ENCODE measurements around the gene TRABD2A.

Gene TRABD2A

DNA sequence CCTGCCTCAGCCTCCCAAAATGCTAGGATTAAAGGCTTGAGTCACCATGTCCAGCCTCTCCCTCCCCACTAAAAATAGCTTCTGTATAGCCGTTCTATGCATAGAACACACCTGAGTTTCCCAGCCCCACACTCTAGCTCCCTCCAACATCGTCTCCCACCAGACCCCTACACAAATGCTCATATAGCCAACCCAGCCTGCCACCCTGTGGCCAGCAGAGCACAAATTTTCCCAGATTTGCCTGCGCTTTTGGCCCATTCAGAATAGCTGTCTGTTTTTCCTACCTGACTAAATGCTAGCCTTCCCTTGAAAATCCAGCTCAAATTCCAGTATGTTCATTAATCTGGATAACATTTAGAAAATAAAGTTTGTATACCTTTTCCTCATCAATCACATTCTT, 22.8 kb downstream of the TRABD2A start:
- Mint-ChIP-seq H3K27ac (peak overlapping the region; percentile 88), H3K9me3 (peaks cover 3% of the 10 kb centered on the region), H3K36me3 (ENCODE audit: low read depth) (peaks cover 44% of the 10 kb centered on the region), H3K4me1 (ENCODE audit: low read depth) (peaks cover 85% of the 10 kb centered on the region), H3K4me3 (no peak overlapping the region), H3K27me3 (ENCODE audit: low read depth) (no peaks in the 10 kb centered on the region)

DNA sequence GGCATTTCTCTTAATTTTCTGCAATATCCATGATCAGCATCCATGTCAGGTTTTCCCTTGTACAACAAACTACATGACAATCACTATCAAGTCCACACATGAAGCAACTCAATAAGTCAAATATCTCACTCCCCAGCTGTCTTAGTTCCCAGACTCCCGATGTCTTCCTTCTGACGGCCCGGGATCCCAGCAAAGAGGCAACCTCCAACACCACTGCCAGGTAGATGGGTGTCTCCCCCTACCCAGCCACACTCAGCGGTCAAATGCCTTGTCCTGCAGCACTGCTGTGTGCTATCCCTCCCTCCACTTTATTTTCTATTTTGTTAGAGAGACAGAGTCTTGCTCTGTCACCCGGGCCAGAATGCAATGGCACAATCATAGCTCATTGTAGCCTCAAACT, 23.3 kb downstream of the TRABD2A start:
- Mint-ChIP-seq H3K4me1 (ENCODE audit: low read depth) (peaks cover 83% of the 10 kb centered on the region), H3K4me3 (no peak overlapping the region), H3K27me3 (ENCODE audit: low read depth) (no peaks in the 10 kb centered on the region), H3K27ac (peak overlapping the region; percentile 88), H3K36me3 (ENCODE audit: low read depth) (peaks cover 47% of the 10 kb centered on the region), H3K9me3 (peaks cover 9% of the 10 kb centered on the region)

DNA sequence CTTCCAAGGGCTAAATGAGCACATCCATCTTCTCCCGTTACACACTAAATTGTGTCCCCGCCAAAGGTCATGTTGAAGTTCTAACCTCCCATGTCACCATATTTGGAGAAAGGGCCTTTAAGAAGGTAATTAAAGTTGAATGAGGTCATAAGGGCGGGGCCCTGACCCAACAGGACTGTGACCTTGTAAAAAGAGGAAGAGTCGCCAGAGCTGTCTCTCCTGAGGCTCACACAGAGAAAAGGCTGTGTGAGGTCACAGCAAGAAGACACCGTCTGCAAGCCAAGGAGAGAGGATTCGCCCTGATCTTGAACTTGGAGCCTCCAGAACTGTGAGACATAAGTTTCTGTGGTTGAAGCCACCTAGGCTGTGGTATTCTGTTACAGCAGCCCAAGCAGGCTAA, 24.1 kb downstream of the TRABD2A start:
- Mint-ChIP-seq H3K4me1 (ENCODE audit: low read depth) (peaks cover 81% of the 10 kb centered on the region), H3K9me3 (peaks cover 15% of the 10 kb centered on the region), H3K36me3 (ENCODE audit: low read depth) (peaks cover 50% of the 10 kb centered on the region), H3K4me3 (peak overlapping the region; percentile 66), H3K27ac (peak overlapping the region; percentile 88), H3K27me3 (ENCODE audit: low read depth) (no peaks in the 10 kb centered on the region)

DNA sequence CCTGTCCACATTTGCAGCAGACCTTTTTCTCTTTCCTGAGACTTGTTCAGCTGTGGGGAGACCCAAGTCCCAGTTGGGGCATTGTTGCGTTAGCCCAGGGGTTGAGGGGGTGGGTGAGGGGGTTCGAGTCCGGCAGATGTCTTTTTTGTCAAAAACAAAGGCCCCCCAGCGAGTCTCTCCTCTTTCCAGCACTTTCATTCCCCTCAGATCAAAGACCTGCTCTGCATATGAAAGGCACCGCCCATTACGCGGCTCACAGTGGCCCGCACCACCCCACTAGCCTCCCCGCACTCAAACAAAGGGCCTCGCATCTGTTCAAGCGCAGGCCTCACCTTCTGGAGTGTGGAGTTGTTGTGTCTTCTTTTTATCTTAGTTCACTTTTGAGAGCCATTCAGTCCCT, 25.2 kb downstream of the TRABD2A start:
- Mint-ChIP-seq H3K4me1 (ENCODE audit: low read depth) (peaks cover 80% of the 10 kb centered on the region), H3K4me3 (peak overlapping the region; percentile 59), H3K27ac (peak overlapping the region; percentile 88), H3K27me3 (ENCODE audit: low read depth) (no peaks in the 10 kb centered on the region), H3K9me3 (peaks cover 15% of the 10 kb centered on the region), H3K36me3 (ENCODE audit: low read depth) (peaks cover 49% of the 10 kb centered on the region)

- H3K4me1 Mint-ChIP-seq (ENCODE audit: low read depth): peaks cover 79% of the 10 kb centered on the region
- H3K9me3 Mint-ChIP-seq: peaks cover 15% of the 10 kb centered on the region
- H3K36me3 Mint-ChIP-seq (ENCODE audit: low read depth): peaks cover 47% of the 10 kb centered on the region
- H3K27me3 Mint-ChIP-seq (ENCODE audit: low read depth): no peaks in the 10 kb centered on the region
- peak overlapping the region; percentile 16 for H3K27ac Mint-ChIP-seq
- H3K4me3 Mint-ChIP-seq: peak overlapping the region; percentile 46
These were observed 26.0 kb downstream of the TRABD2A start for GRCh38 chr2:84854850-84855249.

DNA sequence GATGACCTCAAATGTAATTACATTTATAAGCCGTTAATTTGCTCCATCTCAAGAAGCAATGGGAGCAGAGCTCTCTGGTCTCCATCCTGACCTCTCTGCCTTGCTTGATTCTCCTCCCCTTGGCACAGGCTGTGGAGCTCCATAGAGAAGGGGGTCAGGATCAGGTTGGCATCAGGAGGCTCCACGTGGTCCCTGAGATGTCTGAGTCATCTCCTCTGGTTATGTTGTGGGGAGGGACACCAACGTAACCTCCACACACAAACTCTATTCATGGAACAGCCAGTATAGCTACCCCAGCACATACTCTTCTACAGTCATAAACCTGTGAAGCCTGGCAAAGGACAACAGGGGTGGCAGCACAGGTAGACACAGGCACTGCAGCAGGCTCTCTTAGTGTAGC, 29.0 kb downstream of the TRABD2A start:
- Mint-ChIP-seq H3K36me3 (ENCODE audit: low read depth) (peaks cover 40% of the 10 kb centered on the region), H3K4me1 (ENCODE audit: low read depth) (peaks cover 78% of the 10 kb centered on the region), H3K27me3 (ENCODE audit: low read depth) (no peaks in the 10 kb centered on the region), H3K27ac (no peak overlapping the region), H3K9me3 (peaks cover 20% of the 10 kb centered on the region), H3K4me3 (no peak overlapping the region)

GRCh38 chr2:84850471-84850870, 30.4 kb downstream of the TRABD2A start:
- Mint-ChIP-seq H3K27ac (no peak overlapping the region), H3K36me3 (ENCODE audit: low read depth) (peaks cover 38% of the 10 kb centered on the region), H3K4me3 (no peak overlapping the region), H3K27me3 (ENCODE audit: low read depth) (no peaks in the 10 kb centered on the region), H3K4me1 (ENCODE audit: low read depth) (peaks cover 78% of the 10 kb centered on the region), H3K9me3 (peaks cover 20% of the 10 kb centered on the region)

DNA sequence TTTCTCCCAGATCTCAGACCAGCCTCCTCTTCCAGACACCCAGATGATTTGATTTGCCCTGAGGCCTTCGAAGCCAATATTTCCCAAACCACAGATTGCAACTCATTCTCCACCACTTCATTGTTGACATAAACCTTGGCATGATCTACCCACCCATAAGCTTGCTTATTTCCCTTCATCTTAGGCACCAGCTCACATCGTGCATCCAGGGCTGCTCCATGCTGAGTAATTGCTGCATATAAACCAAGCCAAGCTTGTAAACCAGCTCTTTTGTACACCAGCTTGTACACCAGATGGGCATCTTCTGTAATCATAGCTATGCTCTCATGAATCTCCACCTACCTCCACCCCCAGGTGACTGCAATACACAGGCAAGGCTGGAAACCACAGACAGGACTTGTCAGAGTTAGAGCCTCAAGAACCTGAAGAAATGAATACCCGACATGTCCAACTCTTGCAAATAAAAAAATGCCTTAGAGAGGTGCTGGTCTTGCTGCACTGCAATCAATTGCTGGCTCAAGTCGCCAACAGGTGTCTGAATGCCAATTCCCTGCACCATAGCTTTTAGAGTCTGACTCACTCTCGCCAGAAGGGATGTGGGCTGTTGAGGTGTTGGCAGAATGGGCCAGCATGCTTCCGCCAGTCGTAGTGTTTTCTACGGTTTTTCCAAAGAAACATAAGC, 31.5 kb downstream of the TRABD2A start:
- Mint-ChIP-seq H3K4me3 (peak overlapping the region; percentile 10), H3K27ac (peak overlapping the region; percentile 82), H3K9me3 (peaks cover 20% of the 10 kb centered on the region), H3K4me1 (ENCODE audit: low read depth) (peaks cover 72% of the 10 kb centered on the region), H3K36me3 (ENCODE audit: low read depth) (peaks cover 32% of the 10 kb centered on the region), H3K27me3 (ENCODE audit: low read depth) (no peaks in the 10 kb centered on the region)

GRCh38 chr2:84847326-84848050, 33.4 kb downstream of the TRABD2A start:
- Mint-ChIP-seq H3K27ac (peak overlapping the region; percentile 95), H3K27me3 (ENCODE audit: low read depth) (no peaks in the 10 kb centered on the region), H3K36me3 (ENCODE audit: low read depth) (peaks cover 30% of the 10 kb centered on the region), H3K4me1 (ENCODE audit: low read depth) (peaks cover 80% of the 10 kb centered on the region), H3K4me3 (peak overlapping the region; percentile 31), H3K9me3 (peaks cover 11% of the 10 kb centered on the region)

GRCh38 chr2:84846741-84847142, 34.1 kb downstream of the TRABD2A start:
- H3K36me3 Mint-ChIP-seq (ENCODE audit: low read depth): peaks cover 23% of the 10 kb centered on the region
- H3K27ac Mint-ChIP-seq: peak overlapping the region; percentile 95
- H3K4me1 Mint-ChIP-seq (ENCODE audit: low read depth): peaks cover 81% of the 10 kb centered on the region
- no peaks in the 10 kb centered on the region for H3K27me3 Mint-ChIP-seq (ENCODE audit: low read depth)
- H3K4me3 Mint-ChIP-seq: peak overlapping the region; percentile 31
- H3K9me3 Mint-ChIP-seq: peaks cover 6% of the 10 kb centered on the region

DNA sequence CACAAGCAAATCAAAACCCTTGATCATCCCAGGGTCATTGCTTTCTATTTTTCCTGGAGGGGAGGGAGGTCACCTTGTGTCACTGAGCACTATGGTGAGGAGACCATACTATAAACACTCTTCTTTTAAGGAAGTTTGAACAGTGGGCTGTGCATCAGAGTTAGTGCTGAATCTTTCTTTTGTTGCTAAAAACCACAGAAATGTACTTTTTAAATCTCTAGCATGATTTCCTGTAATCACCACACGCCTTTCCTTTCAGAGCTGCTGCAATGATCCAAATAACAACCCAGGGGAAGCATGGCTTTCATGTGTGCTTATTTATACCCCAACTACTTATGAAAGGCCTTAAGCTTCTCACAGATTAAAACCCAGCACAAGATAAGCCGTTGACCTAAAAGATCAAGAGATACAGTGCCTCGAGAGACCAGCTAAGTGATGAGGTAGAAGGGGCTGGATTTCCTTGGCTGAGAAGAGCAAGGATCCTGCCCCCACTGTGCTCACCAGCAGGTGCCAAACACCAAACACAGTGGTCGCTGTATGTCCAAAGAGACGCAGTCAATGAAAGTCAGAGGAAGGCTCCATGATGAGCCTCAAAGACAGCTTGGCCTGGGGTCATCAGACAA, 34.7 kb downstream of the TRABD2A start:
- peaks cover 22% of the 10 kb centered on the region for H3K36me3 Mint-ChIP-seq (ENCODE audit: low read depth)
- H3K4me1 Mint-ChIP-seq (ENCODE audit: low read depth): peaks cover 82% of the 10 kb centered on the region
- H3K4me3 Mint-ChIP-seq: peak overlapping the region; percentile 53

GRCh38 chr2:84844141-84844540, 36.7 kb downstream of the TRABD2A start:
- peaks cover 79% of the 10 kb centered on the region for H3K4me1 Mint-ChIP-seq (ENCODE audit: low read depth)
- no peaks in the 10 kb centered on the region for H3K27me3 Mint-ChIP-seq (ENCODE audit: low read depth)
- H3K9me3 Mint-ChIP-seq: peaks cover 6% of the 10 kb centered on the region
- peak overlapping the region; percentile 79 for H3K27ac Mint-ChIP-seq
- H3K36me3 Mint-ChIP-seq (ENCODE audit: low read depth): peaks cover 37% of the 10 kb centered on the region
- H3K4me3 Mint-ChIP-seq: peak overlapping the region; percentile 56

More for the DNA sequence above, 34.7 kb downstream of the TRABD2A start:
- peak overlapping the region; percentile 95 for H3K27ac Mint-ChIP-seq
- H3K9me3 Mint-ChIP-seq: peaks cover 6% of the 10 kb centered on the region
- H3K27me3 Mint-ChIP-seq (ENCODE audit: low read depth): no peaks in the 10 kb centered on the region

- peak overlapping the region; percentile 28 for H3K27ac Mint-ChIP-seq
- H3K36me3 Mint-ChIP-seq (ENCODE audit: low read depth): peaks cover 50% of the 10 kb centered on the region
- no peaks in the 10 kb centered on the region for H3K27me3 Mint-ChIP-seq (ENCODE audit: low read depth)
- peak overlapping the region; percentile 7 for H3K4me3 Mint-ChIP-seq
- H3K9me3 Mint-ChIP-seq: peaks cover 6% of the 10 kb centered on the region
- H3K4me1 Mint-ChIP-seq (ENCODE audit: low read depth): peaks cover 56% of the 10 kb centered on the region
These were observed 39.3 kb downstream of the TRABD2A start for GRCh38 chr2:84841577-84841976.

GRCh38 chr2:84840306-84840705, 40.6 kb downstream of the TRABD2A start:
- no peaks in the 10 kb centered on the region for H3K27me3 Mint-ChIP-seq (ENCODE audit: low read depth)
- H3K4me3 Mint-ChIP-seq: peak overlapping the region; percentile 68
- peak overlapping the region; percentile 12 for H3K27ac Mint-ChIP-seq
- peaks cover 15% of the 10 kb centered on the region for H3K9me3 Mint-ChIP-seq
- H3K4me1 Mint-ChIP-seq (ENCODE audit: low read depth): peaks cover 44% of the 10 kb centered on the region
- H3K36me3 Mint-ChIP-seq (ENCODE audit: low read depth): peaks cover 62% of the 10 kb centered on the region

DNA sequence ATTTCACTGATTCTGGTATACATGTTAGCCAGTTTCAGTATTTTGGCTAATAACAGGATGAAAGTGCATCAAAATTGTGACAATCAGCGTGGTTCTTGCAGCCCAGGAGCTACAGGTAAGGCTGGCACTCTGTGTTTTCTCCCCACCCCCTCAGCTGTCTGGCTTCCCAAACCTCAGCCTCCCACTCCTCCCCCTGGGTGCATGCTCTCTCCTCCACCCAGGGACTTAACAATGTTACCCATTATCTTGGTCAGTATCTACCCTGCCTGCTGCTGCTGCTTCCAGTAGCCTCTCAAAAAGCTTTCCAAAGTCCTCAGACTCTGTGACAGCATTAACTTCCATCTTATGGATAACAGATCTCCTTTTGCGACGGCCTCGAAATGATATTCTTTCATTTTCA, 41.0 kb downstream of the TRABD2A start:
- Mint-ChIP-seq H3K36me3 (ENCODE audit: low read depth) (peaks cover 64% of the 10 kb centered on the region), H3K4me1 (ENCODE audit: low read depth) (peaks cover 43% of the 10 kb centered on the region), H3K4me3 (peak overlapping the region; percentile 68), H3K9me3 (peaks cover 15% of the 10 kb centered on the region), H3K27ac (peak overlapping the region; percentile 12), H3K27me3 (ENCODE audit: low read depth) (no peaks in the 10 kb centered on the region)
